Spleen (tissue), 11 donors: ENCODE data around the gene AR. TPM values are rescaled to one million over a fixed set of nuclear protein-coding genes. Genes with fewer than 3 reads are reported as not detected.

Source experiments
- DNase-seq: peaks from one replicate; pipeline ENCODE4 v3.0.0-alpha.2; 2020
- H3K27ac ChIP-seq, 8 donors: fragments of 200-600 bp; sonication (generic) in 7 of 8; 1 replicate in 4 of 8; 2 replicates in 4 of 8; pipeline versions ENCODE4 v1.5.0 to v1.8.0; 2016 to 2021; ENCODE audit warnings: inconsistent platforms in 4 of 8, mild to moderate bottlenecking in 4 of 8, moderate library complexity in 1 of 8
- H3K27me3 ChIP-seq, 7 donors: fragments of 200-600 bp; sonication (generic) in 6 of 7; replicated peaks in 1 of 7; 1 replicate in 4 of 7; 2 replicates in 3 of 7; pipeline versions ENCODE4 v1.5.0 to v1.8.0; 2016 to 2021; ENCODE audit warnings: inconsistent platforms in 3 of 7, mild to moderate bottlenecking in 1 of 7
- H3K36me3 ChIP-seq, 6 donors: fragments of 200-600 bp; sonication (generic) in 5 of 6; 1 replicate in 4 of 6; 2 replicates in 2 of 6; pipeline versions ENCODE4 v1.5.0 to v1.8.0; 2016 to 2021; ENCODE audit warnings: inconsistent platforms in 2 of 6
- H3K4me1 ChIP-seq, 6 donors: fragments of 200-600 bp; sonication (generic) in 5 of 6; 1 replicate in 3 of 6; 2 replicates in 3 of 6; pipeline versions ENCODE4 v1.5.0 to v1.8.0; 2016 to 2021; ENCODE audit warnings: inconsistent platforms in 3 of 6
- H3K4me3 ChIP-seq, 8 donors: fragments of 200-600 bp; sonication (generic) in 7 of 8; 1 replicate in 4 of 8; 2 replicates in 4 of 8; pipeline versions ENCODE4 v1.5.0 to v1.8.0; 2016 to 2021; ENCODE audit warnings: inconsistent platforms in 4 of 8, mild to moderate bottlenecking in 4 of 8, moderate library complexity in 2 of 8
- H3K9me3 ChIP-seq, 8 donors: fragments of 200-600 bp; sonication (generic) in 7 of 8; 1 replicate in 4 of 8; 2 replicates in 4 of 8; pipeline versions ENCODE4 v1.5.0 to v1.8.0; 2016 to 2021; ENCODE audit warnings: inconsistent platforms in 4 of 8
- CTCF ChIP-seq, 11 experiments: fragments of 200-600 bp in 7 of 11; fragments of 450-650 bp in 4 of 11; sonication (generic) in 4 of 11; IDR thresholded peaks in 8 of 11; conservative IDR thresholded peaks in 3 of 11; 1 replicate in 7 of 11; 2 replicates in 4 of 11; pipeline versions ENCODE4 v1.4.0 to v1.8.0; 2016 to 2021; ENCODE audit warnings: antibody characterized with exemption in 11 of 11, inconsistent platforms in 4 of 11, mild to moderate bottlenecking in 1 of 11
- POLR2A ChIP-seq, 3 donors: fragments of 450-650 bp; IDR thresholded peaks; one replicate each; pipeline ENCODE4 v1.5.1; 2017; ENCODE audit warnings: antibody characterized with exemption in 3 of 3, mild to moderate bottlenecking in 1 of 3
- POLR2AphosphoS5 ChIP-seq, 3 donors: sonication (generic); formaldehyde crosslinking; IDR thresholded peaks; one replicate each; pipeline ENCODE4 v1.5.1; 2017; ENCODE audit warnings: antibody characterized with exemption in 3 of 3
- WGBS, 5 donors: extraction: QIAGEN DNeasy Blood & Tissue Kit in 3 of 5; methylation state at CpG; one replicate each; pipeline versions ENCODE4 v1.1.5 to v1.1.7; 2013 to 2018; 5-methylcytosine and 5-hydroxymethylcytosine counted together
- intact Hi-C: fragments of 100-400 bp; cut with DNase I; formaldehyde crosslinking; loops from one replicate; pipeline ENCODE4 v1.15.0; 2023; ENCODE audit warnings: low total_unique reads
- polyA plus RNA-seq, 3 donors: library from polyadenylated mRNA; stranded (reverse); fragments of 200-250 nt; gene quantifications; one replicate each; pipeline ENCODE4 v1.2.1, GENCODE V29; 2013
- total RNA-seq, 7 donors: library from RNA; depleted of rRNA in 3 of 7; stranded (reverse); fragments of >200 nt in 3 of 7; fragmentation: NEBNext Ultra II Directional in 4 of 7; extraction: Animal tissue kit (Norgen Biotek cat#: 25700) in 4 of 7; gene quantifications; one replicate each; pipeline versions ENCODE4 v1.1.0 to v1.2.1, GENCODE V29; 2016 to 2021
- donor health status: healthy with polysubstance abuse.
- donor health status: DM: no; HTN: no; CAD: no; lungs with moderate emphysema.
- donor health status: DM: no; HTN: no; CAD: no.
- donor health status: Bipolar disorder and iron deficiency.
- donor health status: healthy.
- donor health status: DM: no; HTN: no; CAD: no.
- donor health status: DM: yes; HTN: yes; CAD: no.

The AR gene
- total and polyA plus RNA-seq, 10 donors = 0.13 to 10.1 (median 1.9) TPM

- Histone ChIP-seq H3K27ac (no peak overlapping the region), H3K27me3 (no peaks in the 10 kb centered on the region), H3K9me3 (peaks cover 9 to 37% (median 21%) of the 10 kb centered on the region in 8 donors), H3K4me3 (no peak overlapping the region), H3K36me3 (no peaks in the 10 kb centered on the region), H3K4me1 (no peaks in the 10 kb centered on the region)
- intact Hi-C loops = no loop called here
- no peak for TF ChIP-seq CTCF (IDR thresholded peaks at IDR 0.05 in 8 of 11, conservative IDR thresholded peaks at IDR 0.05 in 3 of 11)
- no peak for TF ChIP-seq POLR2AphosphoS5 (IDR thresholded peaks at IDR 0.05)
- no peak for TF ChIP-seq POLR2A (IDR thresholded peaks at IDR 0.05)
- WGBS, 5 donors = 55 to 81% (median 76%) methylated on average over 3 of the region's 3 CpGs
- no peak for DNase-seq
Observed at GRCh38 chrX:67612231-67612630, 68.4 kb downstream of the AR start.

- H3K27ac ChIP-seq = no peak overlapping the region
- TF ChIP-seq POLR2A (IDR thresholded peaks at IDR 0.05) = no peak
- TF ChIP-seq CTCF (IDR thresholded peaks at IDR 0.05 in 8 of 11, conservative IDR thresholded peaks at IDR 0.05 in 3 of 11) = no peak
- TF ChIP-seq POLR2AphosphoS5 (IDR thresholded peaks at IDR 0.05) = no peak
- intact Hi-C loops = no loop called here
Observed at GRCh38 chrX:67613366-67613765, 69.5 kb downstream of the AR start.

GRCh38 chrX:67613996-67614395 lies 70.2 kb downstream of the AR start:
- H3K36me3 ChIP-seq = no peaks in the 10 kb centered on the region
- 38 to 78% (median 46%) methylated on average over 2 of the region's 2 CpGs for WGBS, 5 donors
- H3K4me3 ChIP-seq = no peak overlapping the region
- intact Hi-C loops = no loop called here
- H3K9me3 ChIP-seq = peaks cover 9 to 37% (median 21%) of the 10 kb centered on the region in 8 donors
- TF ChIP-seq CTCF (IDR thresholded peaks at IDR 0.05 in 8 of 11, conservative IDR thresholded peaks at IDR 0.05 in 3 of 11) = no peak
- no peak for TF ChIP-seq POLR2AphosphoS5 (IDR thresholded peaks at IDR 0.05)
- TF ChIP-seq POLR2A (IDR thresholded peaks at IDR 0.05) = no peak
- H3K27me3 ChIP-seq = no peaks in the 10 kb centered on the region
- no peak overlapping the region for H3K27ac ChIP-seq
- H3K4me1 ChIP-seq = no peaks in the 10 kb centered on the region
- DNase-seq = no peak

More at GRCh38 chrX:67613366-67613765, 69.5 kb downstream of the AR start:
- Histone ChIP-seq H3K9me3 (peaks cover 9 to 37% (median 21%) of the 10 kb centered on the region in 8 donors), H3K27me3 (no peaks in the 10 kb centered on the region), H3K4me1 (no peaks in the 10 kb centered on the region), H3K36me3 (no peaks in the 10 kb centered on the region), H3K4me3 (no peak overlapping the region)
- no peak for DNase-seq

- 69 to 95% (median 76%) methylated on average over 1 of the region's 1 CpG for WGBS, 5 donors
- peaks cover 9 to 37% (median 21%) of the 10 kb centered on the region in 8 donors for H3K9me3 ChIP-seq
- H3K27me3 ChIP-seq = no peaks in the 10 kb centered on the region
- no peaks in the 10 kb centered on the region for H3K36me3 ChIP-seq
- no peaks in the 10 kb centered on the region for H3K4me1 ChIP-seq
- DNase-seq = no peak
- intact Hi-C loops = no loop called here
- TF ChIP-seq CTCF (IDR thresholded peaks at IDR 0.05 in 8 of 11, conservative IDR thresholded peaks at IDR 0.05 in 3 of 11) = no peak
- TF ChIP-seq POLR2A (IDR thresholded peaks at IDR 0.05) = no peak
- TF ChIP-seq POLR2AphosphoS5 (IDR thresholded peaks at IDR 0.05) = no peak
- H3K4me3 ChIP-seq = no peak overlapping the region
- no peak overlapping the region for H3K27ac ChIP-seq
Observed at GRCh38 chrX:67614423-67614822, 70.6 kb downstream of the AR start.
